K562 (cell line): ENCODE data around the gene RDH8. TPM values are rescaled to one million over a fixed set of nuclear protein-coding genes. Genes with fewer than 3 reads are reported as not detected.

ENCODE experiments used
- ATAC-seq: fragments of 200-7000 bp; cut with Tn5 transposase; 3 replicates; pipeline ENCODE4 v1.9.1; 2020; ENCODE audit warnings: moderate library complexity
- BruUV-seq: library from RNA; stranded (reverse); fragments of 400-500 nt; replicated peaks from 2 replicates; lab custom pipeline; 2021; lab: Mats Ljungman, UMichigan
- CTCF ChIA-PET: fragments of 300-600 bp; formaldehyde crosslinking; extraction: SDS; loops from one replicate; lab custom pipeline; 2021; ENCODE audit warnings: low intra/inter-chr PET ratio; lab: Yijun Ruan, JAX
- POLR2A ChIA-PET: fragments of 300-600, 350-650 bp; sonication (Branson Sonifier 250); formaldehyde crosslinking; extraction: SDS; loops from one replicate; lab custom pipeline; 2021; ENCODE audit warnings: antibody characterized with exemption, inconsistent platforms; lab: Yijun Ruan, JAX
- DNase-seq, 4 experiments: peaks; one replicate each; pipeline versions ENCODE4 v3.0.0 to v3.0.0-alpha.2; 2011 to 2018; ENCODE audit warnings: low spot score in 3 of 4, mixed read lengths in 3 of 4; ENCODE audit errors: extremely low read depth in 1 of 4
- FAIRE-seq: peaks from 2 replicates; lab custom pipeline; 2011; peaks lifted over from hg19 to GRCh38; lab: Jason Lieb, UNC
- H2AFZ ChIP-seq: 2 replicates; pipeline ENCODE4 v1.6.0; 2011; ENCODE audit warnings: low read depth, low read length, control low read depth, inconsistent platforms
- H3K27ac ChIP-seq: fragments of 200-600 bp; 3 replicates; pipeline ENCODE4 v1.8.0; 2011; ENCODE audit warnings: low read depth, mild to moderate bottlenecking, control low read depth, inconsistent platforms, low read length, moderate library complexity, mixed read lengths; ENCODE audit errors: extremely low read depth
- H3K27me3 ChIP-seq, 2 experiments: fragments of 300-600 bp in 1 of 2; 2 replicates in 1 of 2; 3 replicates in 1 of 2; pipeline versions ENCODE4 v1.6.0 to v1.8.0; 2011; ENCODE audit warnings: inconsistent platforms in 2 of 2, low read length in 2 of 2, mild to moderate bottlenecking in 1 of 2, mixed read lengths in 1 of 2, moderate library complexity in 1 of 2; ENCODE audit not compliant: control insufficient read depth in 2 of 2, insufficient read depth in 2 of 2
- H3K36me3 ChIP-seq: fragments of 300-600 bp; 3 replicates; pipeline ENCODE4 v1.8.0; 2011; ENCODE audit warnings: mild to moderate bottlenecking, low read length, inconsistent platforms; ENCODE audit not compliant: control insufficient read depth, insufficient read depth
- H3K4me1 ChIP-seq, 2 experiments: fragments of 200-600 bp in 1 of 2; replicated peaks in 1 of 2; 2 replicates in 1 of 2; 3 replicates in 1 of 2; pipeline versions ENCODE4 v1.5.1 to v1.8.0; 2011; ENCODE audit warnings: inconsistent platforms in 2 of 2, low read length in 2 of 2, mild to moderate bottlenecking in 1 of 2, mixed read lengths in 1 of 2, moderate library complexity in 1 of 2; ENCODE audit not compliant: control insufficient read depth in 2 of 2, insufficient read depth in 2 of 2
- H3K4me2 ChIP-seq: 2 replicates; pipeline ENCODE4 v1.6.1; 2011; ENCODE audit warnings: low read length, control low read depth, inconsistent platforms, mixed read lengths; ENCODE audit not compliant: insufficient read depth
- H3K4me3 ChIP-seq: fragments of 200-600 bp; sonication (generic), shearing (Covaris generic); 2 replicates; pipeline ENCODE4 v1.5.1; 2016; ENCODE audit warnings: control low read depth, inconsistent platforms
- H3K79me2 ChIP-seq: fragments of 200-600 bp; 3 replicates; pipeline ENCODE4 v1.8.0; 2011; ENCODE audit warnings: low read length, inconsistent platforms; ENCODE audit not compliant: control insufficient read depth, insufficient read depth
- H3K9ac ChIP-seq, 2 experiments: 2 replicates each; pipeline versions ENCODE4 v1.6.0 to v1.6.1; 2011; ENCODE audit warnings: low read depth in 2 of 2, low read length in 2 of 2, control low read depth in 1 of 2, inconsistent platforms in 1 of 2, mild to moderate bottlenecking in 1 of 2, mixed read lengths in 1 of 2; ENCODE audit not compliant: insufficient read depth in 1 of 2
- H3K9me1 ChIP-seq: one replicate; pipeline ENCODE4 v1.6.0; 2011; ENCODE audit warnings: inconsistent platforms, mild to moderate bottlenecking, low read length, moderate library complexity; ENCODE audit not compliant: control insufficient read depth, insufficient read depth
- H3K9me3 ChIP-seq: replicated peaks from 2 replicates; pipeline ENCODE4 v1.5.1; 2011; ENCODE audit warnings: low read depth, low read length, inconsistent platforms; ENCODE audit not compliant: control insufficient read depth, insufficient read depth
- H4K20me1 ChIP-seq: replicated peaks from 2 replicates; pipeline ENCODE4 v1.6.1; 2011; ENCODE audit warnings: low read length, inconsistent platforms, mixed read lengths; ENCODE audit not compliant: control insufficient read depth, insufficient read depth
- CC2D1A ChIP-seq: fragments of 450-650 bp; IDR thresholded peaks from 2 replicates; pipeline ENCODE4 v1.6.1; 2017; ENCODE audit warnings: mild to moderate bottlenecking
- CSDE1 ChIP-seq, 2 experiments: fragments of 450-650 bp; IDR thresholded peaks; 2 replicates each; pipeline ENCODE4 v1.6.1; 2016; ENCODE audit warnings: mild to moderate bottlenecking in 1 of 2
- CTCF ChIP-seq, 3 experiments: IDR thresholded peaks in 2 of 3; conservative IDR thresholded peaks in 1 of 3; 2 replicates each; pipeline ENCODE4 v1.5.1; 2011 to 2012; ENCODE audit warnings: low read length in 3 of 3, mild to moderate bottlenecking in 3 of 3, control low read depth in 2 of 3, improper control_type of control experiment in 1 of 3, inconsistent platforms in 1 of 3, low read depth in 1 of 3, mixed read lengths in 1 of 3, moderate library complexity in 1 of 3; ENCODE audit not compliant: insufficient read depth in 2 of 3
- CXXC5 ChIP-seq: fragments of 250-450 bp; sonication (Bioruptor Pico); IDR thresholded peaks from 2 replicates; pipeline ENCODE4 v1.8.0; 2022; ENCODE audit warnings: inconsistent platforms, mild to moderate bottlenecking, moderate library complexity
- DEAF1 ChIP-seq: fragments of 450-650 bp; formaldehyde crosslinking; IDR thresholded peaks from 2 replicates; pipeline ENCODE4 v1.4.0; 2020; ENCODE audit warnings: mild to moderate bottlenecking, moderate library complexity
- EHMT2 ChIP-seq: fragments of 450-650 bp; IDR thresholded peaks from 2 replicates; pipeline ENCODE4 v1.6.1; 2018; ENCODE audit warnings: antibody characterized with exemption
- RB1 ChIP-seq: fragments of 450-650 bp; IDR thresholded peaks from 2 replicates; pipeline ENCODE4 v1.6.1; 2017; ENCODE audit warnings: low read depth, mild to moderate bottlenecking
- RCOR1 ChIP-seq, 2 experiments: IDR thresholded peaks; 2 replicates each; pipeline ENCODE4 v1.6.1; 2012; ENCODE audit warnings: low read depth in 2 of 2, low read length in 2 of 2, borderline replicate concordance in 1 of 2, improper control_type of control experiment in 1 of 2
- SMC3 ChIP-seq: conservative IDR thresholded peaks from 2 replicates; pipeline ENCODE4 v1.6.1; 2011; ENCODE audit warnings: low read depth, low read length, improper control_type of control experiment; ENCODE audit not compliant: insufficient read depth
- STAG1 ChIP-seq: sonication (generic); formaldehyde crosslinking; IDR thresholded peaks from 2 replicates; pipeline ENCODE4 v1.5.0; 2020; ENCODE audit warnings: missing genetic modification reagents, borderline replicate concordance
- XRCC5 ChIP-seq: fragments of 200-400 bp; formaldehyde crosslinking; IDR thresholded peaks from 2 replicates; pipeline ENCODE4 v1.6.1; 2017; ENCODE audit warnings: low read depth, mild to moderate bottlenecking, low read length
- ZBTB7A ChIP-seq: IDR thresholded peaks from 2 replicates; pipeline ENCODE4 v1.6.1; 2011; ENCODE audit warnings: low read depth, mild to moderate bottlenecking, low read length, moderate library complexity, borderline replicate concordance; ENCODE audit not compliant: control insufficient read depth
- ZNF197 ChIP-seq: fragments of 200-800 bp; sonication (Bioruptor generic); IDR thresholded peaks from 2 replicates; pipeline ENCODE4 v1.6.1; 2016; ENCODE audit warnings: low read depth, missing genetic modification characterization, missing compliant biosample characterization
- WGBS: fragments of 100-300 bp; shearing (Covaris generic); methylation state at CpG from one replicate; pipeline ENCODE4 v1.1.6; 2016; ENCODE audit warnings: low coverage, mixed read lengths; ENCODE audit not compliant: insufficient coverage; ENCODE audit errors: missing lambda C conversion rate; 5-methylcytosine and 5-hydroxymethylcytosine counted together
- in situ Hi-C: fragments of 300-500 bp; cut with MboI; formaldehyde crosslinking; loops from 4 replicates; pipeline ENCODE4 v1.15.0; 2018; ENCODE audit warnings: inconsistent platforms, mixed read lengths
- intact Hi-C: fragments of 100-400 bp; cut with micrococcal nuclease; formaldehyde crosslinking; loops from 2 replicates; pipeline ENCODE4 v1.14.2; 2022
- polyA plus RNA-seq, 8 experiments: library from polyadenylated mRNA; depleted of rRNA in 4 of 8; stranded (reverse) in 5 of 8; unstranded in 3 of 8; fragments of >200 nt; fragmentation: Nextera tagmentation in 2 of 8; fragmentation: Illumina TruSeq in 1 of 8; extraction: Ambion mirVana in 2 of 8; extraction: Trizol in 1 of 8; gene quantifications; 2 replicates each; pipeline versions ENCODE4 v1.2.1 to v1.2.3, GENCODE V29; 2011 to 2014; ENCODE audit warnings: inconsistent platforms in 1 of 8, missing spikeins in 1 of 8
- total RNA-seq, 7 experiments: library from RNA; depleted of rRNA in 6 of 7; stranded (reverse); fragments of >200 nt in 6 of 7; fragmentation: Illumina TruSeq in 2 of 7; extraction: Trizol in 2 of 7; gene quantifications; 2 replicates each; pipeline versions ENCODE4 v1.2.1 to v1.2.3, GENCODE V29; 2011 to 2021; ENCODE audit warnings: low replicate concordance in 1 of 7
- TF ChIP-seq, protein P1 (sequence below): conservative IDR thresholded peaks from 2 replicates; pipeline ENCODE4 v1.6.1; 2011; ENCODE audit warnings: low read depth, mild to moderate bottlenecking, low read length; ENCODE audit not compliant: control insufficient read depth

RDH8 gene
- total and polyA plus RNA-seq, 9 of the 15 experiments (the other 6 are each of a cell fraction or from before 2014, with no cell fraction given) = not detected

DNA sequence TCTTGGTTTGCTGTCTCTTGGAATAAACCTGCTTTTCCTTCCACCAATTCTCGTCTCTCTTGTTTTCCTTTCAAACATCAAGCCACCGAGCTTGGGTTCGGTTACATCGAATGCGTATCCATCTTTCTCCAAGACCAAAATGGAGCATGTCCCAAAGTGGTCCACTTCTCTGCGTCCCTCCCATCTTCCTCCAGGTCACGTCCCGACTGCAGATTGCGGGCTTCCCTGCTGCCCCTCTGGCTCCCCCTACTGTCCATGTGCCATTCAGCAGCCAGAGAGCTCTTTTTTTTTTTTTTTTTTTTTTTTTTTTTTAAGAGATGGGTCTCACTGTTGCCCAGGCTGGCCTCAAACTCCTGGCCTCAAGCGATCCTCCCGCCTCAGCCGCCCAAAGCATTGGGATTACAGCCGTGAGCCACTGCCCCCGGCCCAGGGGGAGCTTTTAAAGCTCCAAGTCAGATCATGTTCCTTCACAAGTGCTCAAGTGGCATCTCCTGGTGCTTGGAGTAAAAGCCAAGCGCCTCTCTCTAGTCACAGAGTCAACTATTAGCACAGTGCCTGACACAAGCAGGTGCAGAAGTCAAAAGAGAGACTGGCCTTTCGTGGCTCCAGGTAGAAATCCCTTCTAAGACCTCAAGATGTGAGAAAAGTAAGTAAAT lies 13.0 kb upstream of the RDH8 start:
- POLR2A ChIA-PET = interaction anchor here (0.6 to 2.1 kb wide), 4 partner anchors 9 to 76 kb away, joined by 3 to 6 read pairs (median 3); no protein-coding TSS in a partner anchor
- Histone ChIP-seq H2AFZ (peak overlapping the region; percentile 11; the same call in 1 of the 2 replicates), H3K9me3 (no peaks in the 10 kb centered on the region), H3K4me3 (no peak overlapping the region), H4K20me1 (no peaks in the 10 kb centered on the region), H3K79me2 (no peaks in the 10 kb centered on the region), H3K36me3 (no peaks in the 10 kb centered on the region), H3K9me1 (peaks cover 4% of the 10 kb centered on the region), H3K9ac (no peak overlapping the region), H3K27ac (no peak overlapping the region), H3K4me1 (peaks cover 0 to 4% of the 10 kb centered on the region in 2 experiments; a peak in 2 of 5 replicates), H3K27me3 (peaks cover 3 to 13% of the 10 kb centered on the region in 2 experiments; a peak in 3 of 5 replicates), H3K4me2 (peak overlapping the region; percentile 28)
- FAIRE-seq = peak; percentile 83
- 2% methylated on average over 16 of the region's 16 CpGs for WGBS
- no TSS peak for BruUV-seq
- in situ Hi-C loops = loop anchor here (5.0 kb wide), 1 partner anchor 63 kb away; the partner anchor contains the start of gene OLFM2
- intact Hi-C loops = loop anchor here (1.0 kb wide), 1 partner anchor 66 kb away; no protein-coding TSS in a partner anchor
- ATAC-seq = peak; percentile 79
- CTCF ChIA-PET = interaction anchor here (0.6 to 3.8 kb wide), 3 partner anchors 66 to 148 kb away, joined by 3 to 12 read pairs (median 4); no protein-coding TSS in a partner anchor
- DNase-seq = peak; percentile 76 to 87 (median 86)
- TF ChIP-seq EHMT2 (0 out of 2 replicates have a peak, but pooled peaks have one; percentile 37), CXXC5 (CRISPR knock-in tag) (peak; percentile 35; the same call in 1 of the 2 replicates), CC2D1A (0 out of 2 replicates have a peak, but pooled peaks have one; percentile 42), SMC3 (peak; percentile 61), CTCF (IDR thresholded peaks at IDR 0.05 in 2 of 3, conservative IDR thresholded peaks at IDR 0.05 in 1 of 3; ENCODE audit: insufficient read depth in 2 of 3, low read depth in 1 of 3, low read length in 3 of 3) (peak; percentile 84 to 88 (median 88)), DEAF1 (CRISPR knock-in tag) (peak; percentile 29; the same call in 1 of the 2 replicates), XRCC5 (peak; percentile 60; the same call in 1 of the 2 replicates), CSDE1 (IDR thresholded peaks at IDR 0.05) (no peak), RB1 (0 out of 2 replicates have a peak, but pooled peaks have one; percentile 18), ZBTB7A (peak; percentile 56; the same call in 1 of the 2 replicates), STAG1 (CRISPR knock-in tag) (peak; percentile 39; the same call in 1 of the 2 replicates), RCOR1 (IDR thresholded peaks at IDR 0.05; ENCODE audit: borderline replicate concordance in 1 of 2, low read depth in 2 of 2, low read length in 2 of 2) (0 out of 4 replicates have a peak, but pooled peaks of 1 of the 2 experiments have one; percentile 54), ZNF197 (CRISPR knock-in tag) (no peak)
- TF ChIP-seq, protein P1, sequence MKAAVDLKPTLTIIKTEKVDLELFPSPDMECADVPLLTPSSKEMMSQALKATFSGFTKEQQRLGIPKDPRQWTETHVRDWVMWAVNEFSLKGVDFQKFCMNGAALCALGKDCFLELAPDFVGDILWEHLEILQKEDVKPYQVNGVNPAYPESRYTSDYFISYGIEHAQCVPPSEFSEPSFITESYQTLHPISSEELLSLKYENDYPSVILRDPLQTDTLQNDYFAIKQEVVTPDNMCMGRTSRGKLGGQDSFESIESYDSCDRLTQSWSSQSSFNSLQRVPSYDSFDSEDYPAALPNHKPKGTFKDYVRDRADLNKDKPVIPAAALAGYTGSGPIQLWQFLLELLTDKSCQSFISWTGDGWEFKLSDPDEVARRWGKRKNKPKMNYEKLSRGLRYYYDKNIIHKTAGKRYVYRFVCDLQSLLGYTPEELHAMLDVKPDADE = 0 out of 2 replicates have a peak, but pooled peaks have one; percentile 47
